Stimulated activated CD4-positive, alpha-beta T cell treated with anti-CD3 and anti-CD28 coated beads, TNF-alpha, amount 100 ng/mL, for 1 hour (primary cell): ENCODE results near the gene LTBP1.

Experiments used
- DNase-seq, 3 donors: peaks; one replicate each; pipeline ENCODE4 v3.0.0-alpha.2; 2020; ENCODE audit warnings: low read depth in 3 of 3, low spot score in 1 of 3

The LTBP1 gene

GRCh38 chr2:33008716-33009115 is 62.0 kb downstream of the LTBP1 start:
- no peak for DNase-seq

- no peak for DNase-seq
These were observed 62.5 kb downstream of the LTBP1 start for GRCh38 chr2:33009249-33009648.

DNA sequence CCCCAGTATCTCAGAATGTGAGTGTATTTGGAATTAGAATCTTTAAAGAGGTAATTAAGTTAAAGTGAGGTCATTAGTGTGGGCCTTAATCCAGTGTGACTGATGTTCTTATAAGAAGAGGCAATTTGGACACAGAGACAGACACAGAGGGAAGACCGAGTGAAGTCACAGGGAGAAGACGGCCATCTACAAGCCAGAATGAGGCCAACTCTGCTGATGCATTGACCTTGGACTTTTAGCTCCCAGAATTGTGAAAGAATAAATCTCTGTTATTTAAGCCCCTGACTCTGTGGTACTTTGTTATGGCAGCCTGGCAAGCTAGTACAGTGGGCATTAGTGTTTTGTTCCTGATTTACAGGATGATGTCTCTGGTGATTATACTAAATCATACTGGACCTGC is 64.6 kb downstream of the LTBP1 start:
- DNase-seq = no peak

GRCh38 chr2:33011941-33012340 is 65.2 kb downstream of the LTBP1 start:
- no peak for DNase-seq

GRCh38 chr2:33013684-33014110 is 66.9 kb downstream of the LTBP1 start:
- no peak for DNase-seq

DNA sequence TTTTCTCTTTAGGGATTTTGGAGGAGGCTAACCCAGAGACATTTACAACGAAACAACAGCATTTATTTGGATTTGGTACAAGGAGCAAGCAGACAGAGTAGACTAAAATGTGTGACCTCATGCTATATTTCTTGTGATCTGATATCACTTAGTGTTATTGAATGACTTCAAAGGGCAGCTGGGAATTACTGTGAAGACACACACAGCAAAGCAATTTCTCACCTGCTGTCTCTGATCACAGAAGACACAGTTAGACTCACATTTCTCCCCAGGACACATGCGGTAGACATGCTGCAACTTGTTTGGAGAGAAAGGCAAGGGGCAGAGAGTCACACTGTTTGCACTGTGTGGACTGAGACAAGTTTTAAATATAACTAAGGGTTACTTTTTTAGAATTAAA is 67.5 kb downstream of the LTBP1 start:
- DNase-seq = no peak

DNA sequence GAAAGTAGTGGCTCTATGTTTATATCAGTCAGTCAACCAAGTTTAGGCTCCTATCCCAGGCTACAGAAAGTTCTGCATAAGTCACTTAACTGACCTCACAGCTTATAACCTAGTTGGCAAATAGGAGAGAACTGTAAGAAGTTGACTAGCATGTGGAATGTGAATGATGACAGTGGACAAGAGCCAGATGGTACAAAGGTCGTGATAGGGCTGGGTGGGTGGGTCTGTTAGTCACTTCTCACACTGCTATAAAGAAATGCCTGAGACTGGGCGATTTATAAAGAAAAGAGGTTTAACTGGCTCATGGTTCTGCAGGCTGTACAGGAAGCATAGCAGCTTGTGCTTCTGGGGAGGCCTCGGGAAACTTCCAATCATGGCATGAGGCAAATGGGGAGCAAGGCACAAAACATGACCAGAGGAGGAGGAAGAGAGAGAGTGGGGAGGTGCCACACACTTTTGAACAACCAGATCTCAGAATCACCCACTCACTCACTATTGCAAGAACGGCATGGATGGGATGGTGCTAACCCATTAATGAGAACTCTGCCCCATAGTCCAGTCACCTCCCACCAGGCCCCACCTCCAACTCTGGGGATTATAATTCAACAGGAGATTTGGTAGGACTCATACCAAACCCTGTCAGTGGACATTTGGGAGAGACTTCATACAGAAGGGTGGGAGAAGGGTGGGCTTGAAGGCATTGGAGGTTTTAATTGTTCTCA is 68.8 kb downstream of the LTBP1 start:
- DNase-seq = no peak

GRCh38 chr2:33018271-33018670 is 71.5 kb downstream of the LTBP1 start:
- no peak for DNase-seq

- no peak for DNase-seq
These were observed 73.0 kb downstream of the LTBP1 start for GRCh38 chr2:33019796-33020195.

- no peak for DNase-seq
These were observed 74.1 kb downstream of the LTBP1 start for GRCh38 chr2:33020883-33021282.

DNA sequence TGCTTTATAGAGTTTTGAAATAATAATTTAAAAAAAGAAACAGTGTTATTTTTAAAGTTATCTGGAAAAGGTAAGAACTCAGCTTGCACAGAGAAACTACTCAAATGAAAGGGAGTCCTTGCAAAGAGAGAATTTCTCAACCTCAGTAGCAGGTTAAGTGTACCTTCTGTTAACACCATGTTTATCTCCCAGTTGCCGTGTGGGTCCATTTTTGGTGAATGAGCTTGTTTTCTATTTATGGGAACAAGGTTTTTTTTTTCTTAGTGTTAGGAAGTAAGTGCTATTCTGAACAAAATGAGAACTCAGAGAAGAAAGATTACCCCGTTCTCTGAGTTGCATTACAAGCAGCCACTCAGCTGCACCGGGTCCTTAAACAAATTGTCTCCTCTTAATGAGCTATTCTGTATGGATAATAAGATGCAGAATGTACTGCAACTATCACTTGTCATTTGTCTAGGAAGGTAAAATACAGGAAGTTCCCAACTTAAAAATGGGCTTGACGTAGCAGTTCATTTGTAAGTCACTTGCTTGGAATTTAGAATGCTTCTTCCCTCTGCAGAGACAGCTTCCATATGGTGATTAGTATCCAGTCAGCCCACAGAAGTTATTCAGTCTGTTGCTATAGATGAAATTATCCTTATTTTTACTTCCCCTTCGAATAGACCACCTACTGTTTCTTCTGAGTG is 74.9 kb downstream of the LTBP1 start:
- DNase-seq = no peak

GRCh38 chr2:33022395-33022985 is 75.7 kb downstream of the LTBP1 start:
- DNase-seq = no peak

GRCh38 chr2:33022989-33023727 is 76.4 kb downstream of the LTBP1 start:
- no peak for DNase-seq

- DNase-seq = no peak
These were observed 77.2 kb downstream of the LTBP1 start for GRCh38 chr2:33023728-33024500.

- no peak for DNase-seq
These were observed 78.0 kb downstream of the LTBP1 start for GRCh38 chr2:33024758-33025157.

DNA sequence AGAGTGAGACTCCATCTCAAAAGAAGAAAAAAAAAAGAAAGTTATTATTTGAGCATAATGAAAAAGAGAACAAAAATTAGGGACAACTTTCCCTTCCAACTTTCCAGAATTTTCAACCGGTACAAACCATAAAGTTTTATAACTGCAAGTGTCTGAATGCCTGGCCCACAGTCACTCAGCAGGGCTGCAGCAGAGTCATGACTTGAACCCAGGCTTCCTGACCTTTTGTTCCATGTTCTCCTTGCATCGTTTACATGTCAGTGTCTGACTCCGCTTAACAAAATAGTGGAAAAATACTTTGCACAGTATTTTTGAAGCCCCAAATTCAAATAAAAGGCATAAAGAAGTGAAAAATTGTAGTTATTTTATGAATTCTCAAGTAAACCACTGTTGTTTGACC is 82.7 kb downstream of the LTBP1 start:
- no peak for DNase-seq

- no peak for DNase-seq
These were observed 83.2 kb downstream of the LTBP1 start for GRCh38 chr2:33029926-33030325.

GRCh38 chr2:33030326-33030725 is 83.6 kb downstream of the LTBP1 start:
- no peak for DNase-seq

DNA sequence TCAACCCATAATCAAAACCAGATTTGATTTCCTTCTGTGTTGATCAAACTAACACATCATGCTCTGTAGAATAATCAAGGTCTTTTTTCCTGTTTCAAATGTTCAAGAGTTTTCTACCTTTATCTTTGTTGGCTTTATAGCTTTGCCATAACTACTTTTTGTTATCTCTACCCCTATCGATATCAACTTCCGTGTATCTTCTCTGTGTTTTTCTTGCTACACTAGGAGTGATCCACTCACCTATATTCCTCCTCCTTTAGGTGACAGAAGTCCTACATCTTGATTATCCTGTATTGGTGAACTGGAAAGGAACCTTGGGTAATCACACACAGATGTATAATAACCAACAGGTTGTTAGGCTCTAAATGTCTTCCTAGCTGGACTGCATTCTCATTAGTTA is 85.5 kb downstream of the LTBP1 start:
- DNase-seq = no peak

DNA sequence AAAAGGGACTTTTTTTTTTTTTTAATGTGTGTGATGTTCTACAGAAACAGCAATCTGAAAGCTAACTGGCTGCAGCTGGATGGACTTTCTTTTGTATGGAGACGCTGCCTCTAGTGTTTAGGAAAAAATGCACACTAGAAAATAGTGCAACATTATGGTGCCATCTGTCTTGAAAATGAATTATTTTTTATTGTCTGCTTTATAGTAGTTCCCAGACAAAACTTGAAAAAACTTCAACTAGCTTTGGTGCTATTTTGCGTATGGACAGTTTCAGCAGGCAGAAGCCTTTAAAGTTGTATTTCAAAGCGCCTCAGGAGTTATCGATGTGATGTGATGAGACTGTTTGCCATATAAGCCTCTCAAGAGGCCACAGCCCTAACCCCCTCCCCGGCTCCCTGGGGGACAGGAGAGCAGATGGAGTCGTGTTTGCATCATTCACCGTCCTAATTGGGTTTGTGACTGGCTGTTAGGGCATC is 86.9 kb downstream of the LTBP1 start:
- DNase-seq = no peak

GRCh38 chr2:33034784-33035183 is 88.0 kb downstream of the LTBP1 start:
- no peak for DNase-seq
